H1 (cell line): Measurements from ENCODE around the gene ITGA5. TPM values are rescaled to one million over a fixed set of nuclear protein-coding genes. Genes with fewer than 3 reads are reported as not detected.

ENCODE experiments used
- CTCF ChIA-PET: fragments of 300-600 bp; sonication (Branson Sonifier 250); formaldehyde crosslinking; loops from one replicate; lab custom pipeline; 2021; ENCODE audit not compliant: partially characterized antibody; lab: Charles Lee
- POLR2A ChIA-PET: fragments of 300-600 bp; sonication (Branson Sonifier 250); formaldehyde crosslinking; loops from one replicate; lab custom pipeline; 2021; ENCODE audit warnings: inconsistent platforms; ENCODE audit not compliant: partially characterized antibody; lab: Charles Lee
- DNase-seq, 2 experiments: peaks; one replicate each; pipeline versions ENCODE4 v3.0.0 to v3.0.0-alpha.2; 2010 to 2022; ENCODE audit warnings: low spot score in 2 of 2, low read depth in 1 of 2, mixed read lengths in 1 of 2
- FAIRE-seq: peaks from 2 replicates; lab custom pipeline; 2011; peaks lifted over from hg19 to GRCh38; lab: Jason Lieb, UNC
- H2AFZ ChIP-seq: 2 replicates; pipeline ENCODE4 v1.8.1; 2012; ENCODE audit warnings: low read length, inconsistent platforms
- H2AK5ac ChIP-seq: 2 replicates; pipeline ENCODE4 v1.6.1; 2013; ENCODE audit warnings: low read depth, low read length
- H2BK120ac ChIP-seq: replicated peaks from 2 replicates; pipeline ENCODE3; 2013; ENCODE audit warnings: low read depth, low read length, inconsistent platforms
- H2BK12ac ChIP-seq: 2 replicates; pipeline ENCODE4 v1.6.1; 2013; ENCODE audit warnings: low read depth, low read length
- H2BK15ac ChIP-seq: 2 replicates; pipeline ENCODE4 v1.6.1; 2013; ENCODE audit warnings: low read length
- H2BK20ac ChIP-seq: 2 replicates; pipeline ENCODE4 v1.6.1; 2013; ENCODE audit warnings: low read length
- H2BK5ac ChIP-seq: 2 replicates; pipeline ENCODE4 v1.6.1; 2013; ENCODE audit warnings: low read depth, low read length
- H3K14ac ChIP-seq: 2 replicates; pipeline ENCODE4 v1.6.1; 2013; ENCODE audit warnings: inconsistent platforms; ENCODE audit not compliant: insufficient read length
- H3K18ac ChIP-seq: 2 replicates; pipeline ENCODE4 v1.6.1; 2013; ENCODE audit warnings: low read length; ENCODE audit errors: extremely low read depth
- H3K23ac ChIP-seq: 2 replicates; pipeline ENCODE4 v1.6.1; 2013; ENCODE audit warnings: inconsistent platforms; ENCODE audit not compliant: insufficient read length
- H3K23me2 ChIP-seq: 2 replicates; pipeline ENCODE4 v1.6.1; 2013; ENCODE audit warnings: low read depth, low read length
- H3K27ac ChIP-seq: 2 replicates; pipeline ENCODE4 v1.6.1; 2011; ENCODE audit warnings: low read depth, low read length, inconsistent platforms
- H3K27me3 ChIP-seq, 4 experiments: replicated peaks in 1 of 4; 1 replicate in 1 of 4; 2 replicates in 3 of 4; pipeline versions ENCODE4 v1.6.1 to v1.8.1; 2011 to 2013; ENCODE audit warnings: low read length in 3 of 4, mild to moderate bottlenecking in 3 of 4, inconsistent platforms in 2 of 4, mixed read lengths in 2 of 4, moderate library complexity in 1 of 4; ENCODE audit not compliant: control insufficient read depth in 3 of 4, insufficient read depth in 3 of 4; ENCODE audit errors: extremely low read depth in 1 of 4
- H3K36me3 ChIP-seq, 4 experiments: 2 replicates each; pipeline versions ENCODE4 v1.6.1 to v1.8.1; 2011 to 2013; ENCODE audit warnings: mild to moderate bottlenecking in 4 of 4, low read length in 3 of 4, moderate library complexity in 2 of 4, control low read depth in 1 of 4, inconsistent platforms in 1 of 4; ENCODE audit not compliant: insufficient read depth in 4 of 4, control insufficient read depth in 2 of 4
- H3K4ac ChIP-seq: replicated peaks from 2 replicates; pipeline ENCODE3; 2013; ENCODE audit warnings: low read length, low read depth, mixed read lengths, inconsistent platforms; ENCODE audit not compliant: insufficient read length
- H3K4me1 ChIP-seq, 4 experiments: replicated peaks in 1 of 4; 1 replicate in 1 of 4; 2 replicates in 3 of 4; pipeline versions ENCODE4 v1.6.1 to v1.8.1; 2011 to 2013; ENCODE audit warnings: low read length in 3 of 4, inconsistent platforms in 2 of 4, mixed read lengths in 1 of 4; ENCODE audit not compliant: insufficient read depth in 4 of 4, control insufficient read depth in 3 of 4
- H3K4me2 ChIP-seq, 2 experiments: 2 replicates each; pipeline versions ENCODE4 v1.6.1 to v1.8.1; 2011 to 2013; ENCODE audit warnings: low read depth in 2 of 2, low read length in 2 of 2, control low read depth in 1 of 2, inconsistent platforms in 1 of 2, mild to moderate bottlenecking in 1 of 2; ENCODE audit not compliant: insufficient read depth in 1 of 2
- H3K4me3 ChIP-seq, 4 experiments: fragments of 200-600, 300-600 bp in 1 of 4; sonication (generic), shearing (Covaris generic), sonication (Bioruptor Twin) in 1 of 4; 2 replicates each; pipeline versions ENCODE4 v1.5.1 to v1.8.1; 2011 to 2016; ENCODE audit warnings: low read length in 4 of 4, low read depth in 3 of 4, control low read depth in 2 of 4, inconsistent platforms in 2 of 4, mild to moderate bottlenecking in 2 of 4, mixed read lengths in 1 of 4, moderate library complexity in 1 of 4; ENCODE audit not compliant: insufficient read depth in 2 of 4; ENCODE audit errors: extremely low read depth in 1 of 4
- H3K56ac ChIP-seq: replicated peaks from 2 replicates; pipeline ENCODE3; 2013; ENCODE audit warnings: low read depth, mild to moderate bottlenecking, mixed read lengths, low read length, inconsistent platforms; ENCODE audit not compliant: insufficient read length
- H3K79me1 ChIP-seq: 2 replicates; pipeline ENCODE4 v1.6.1; 2013; ENCODE audit warnings: low read depth, low read length, control low read depth
- H3K79me2 ChIP-seq, 2 experiments: 2 replicates each; pipeline versions ENCODE4 v1.6.1 to v1.8.1; 2012 to 2013; ENCODE audit warnings: low read length in 2 of 2, mild to moderate bottlenecking in 2 of 2, inconsistent platforms in 1 of 2; ENCODE audit not compliant: insufficient read depth in 2 of 2, control insufficient read depth in 1 of 2
- H3K9ac ChIP-seq, 4 experiments: replicated peaks in 1 of 4; 1 replicate in 1 of 4; 2 replicates in 3 of 4; pipeline versions ENCODE4 v1.6.1 to v1.8.1; 2011 to 2013; ENCODE audit warnings: low read depth in 3 of 4, low read length in 3 of 4, control low read depth in 2 of 4, mild to moderate bottlenecking in 2 of 4, moderate library complexity in 2 of 4, inconsistent platforms in 1 of 4; ENCODE audit errors: extremely low read depth in 1 of 4
- H3K9me3 ChIP-seq, 2 experiments: 2 replicates each; pipeline versions ENCODE4 v1.6.1 to v1.8.1; 2012 to 2013; ENCODE audit warnings: mild to moderate bottlenecking in 2 of 2, moderate library complexity in 2 of 2, control low read depth in 1 of 2, inconsistent platforms in 1 of 2, low read depth in 1 of 2, low read length in 1 of 2, mixed read lengths in 1 of 2; ENCODE audit not compliant: insufficient read depth in 2 of 2
- H4K20me1 ChIP-seq, 2 experiments: replicated peaks in 1 of 2; 2 replicates each; pipeline versions ENCODE3 to v1.8.1; 2011 to 2013; ENCODE audit warnings: inconsistent platforms in 2 of 2, low read length in 2 of 2, mild to moderate bottlenecking in 1 of 2; ENCODE audit not compliant: insufficient read depth in 2 of 2, control insufficient read depth in 1 of 2
- H4K5ac ChIP-seq: 2 replicates; pipeline ENCODE4 v1.6.1; 2013; ENCODE audit warnings: low read length, low read depth, mixed read lengths, inconsistent platforms; ENCODE audit not compliant: insufficient read length
- H4K8ac ChIP-seq: 2 replicates; pipeline ENCODE4 v1.8.0; 2013; ENCODE audit warnings: mild to moderate bottlenecking, moderate library complexity, low read length, inconsistent platforms; ENCODE audit not compliant: insufficient read depth; ENCODE audit errors: extremely low read depth
- H4K91ac ChIP-seq: replicated peaks from 2 replicates; pipeline ENCODE3; 2013; ENCODE audit warnings: low read length, mixed read lengths, inconsistent platforms; ENCODE audit not compliant: insufficient read length
- BRCA1 ChIP-seq: IDR thresholded peaks from 2 replicates; pipeline ENCODE4 v1.6.1; 2012; ENCODE audit warnings: low read depth, low read length, improper control_type of control experiment
- EP300 ChIP-seq, 2 experiments: IDR thresholded peaks; 1 replicate in 1 of 2; 2 replicates in 1 of 2; pipeline ENCODE4 v1.6.1; 2011 to 2012; ENCODE audit warnings: low read depth in 2 of 2, low read length in 2 of 2, mild to moderate bottlenecking in 2 of 2, borderline replicate concordance in 1 of 2, inconsistent platforms in 1 of 2, moderate library complexity in 1 of 2
- MAX ChIP-seq: IDR thresholded peaks from 2 replicates; pipeline ENCODE4 v1.6.1; 2012; ENCODE audit warnings: inconsistent platforms
- RXRA ChIP-seq: IDR thresholded peaks from 2 replicates; pipeline ENCODE4 v1.6.1; 2011; ENCODE audit warnings: low read depth, mild to moderate bottlenecking, low read length, moderate library complexity; ENCODE audit not compliant: insufficient read depth
- TBP ChIP-seq: IDR thresholded peaks from 2 replicates; pipeline ENCODE4 v1.6.1; 2011; ENCODE audit warnings: low read depth, low read length, improper control_type of control experiment
- WGBS, 2 experiments: shearing (Covaris generic) in 1 of 2; methylation state at CpG; one replicate each; pipeline versions ENCODE4 v1.1.6 to v1.1.7; 2013 to 2015; ENCODE audit warnings: low lambda C conversion rate in 2 of 2, mixed read lengths in 2 of 2, inconsistent platforms in 1 of 2, low coverage in 1 of 2, missing lambda C conversion rate in 1 of 2; ENCODE audit not compliant: insufficient replicate concordance in 2 of 2, insufficient coverage in 1 of 2, insufficient read length in 1 of 2; ENCODE audit errors: extremely low coverage in 1 of 2, missing lambda C conversion rate in 1 of 2; 5-methylcytosine and 5-hydroxymethylcytosine counted together
- polyA plus RNA-seq, 7 experiments: library from polyadenylated mRNA; depleted of rRNA in 3 of 7; stranded (reverse) in 5 of 7; unstranded in 2 of 7; fragments of >200 nt in 5 of 7; fragments of 200-250 nt in 2 of 7; gene quantifications; 1 replicate in 5 of 7; 2 replicates in 1 of 7; 4 replicates in 1 of 7; pipeline versions ENCODE4 v1.2.1 to v1.2.3, GENCODE V29; 2011 to 2013; ENCODE audit warnings: missing spikeins in 2 of 7, mixed read lengths in 2 of 7
- total RNA-seq: library from RNA; stranded (reverse); fragmentation: NEBNext Ultra II Directional; extraction: Animal tissue kit (Norgen Biotek cat#: 25700); gene quantifications from 2 replicates; pipeline ENCODE4 v1.2.1, GENCODE V29; 2021

The ITGA5 gene
- total and polyA plus RNA-seq, 2 of the 8 experiments (the other 6 are each of a cell fraction or from before 2014, with no cell fraction given): 11.6 to 19.4 TPM

GRCh38 chr12:54383041-54383609 is 35.9 kb downstream of the ITGA5 start:
- Histone ChIP-seq H3K36me3 (peaks cover 0 to 7% (median 2%) of the 10 kb centered on the region in 4 experiments; a peak in 3 of 8 replicates), H4K20me1 (peaks cover 4 to 5% of the 10 kb centered on the region in 2 experiments), H2BK15ac (no peak overlapping the region; the same call in 1 of the 2 replicates), H2BK120ac (no peak overlapping the region), H3K56ac (no peak overlapping the region), H4K91ac (no peak overlapping the region), H3K14ac (no peak overlapping the region), H3K9me3 (no peaks in the 10 kb centered on the region), H2BK12ac (no peak overlapping the region), H3K79me1 (0 out of 2 replicates have a peak, but pooled peaks cover 2% of the 10 kb centered on the region), H2AK5ac (no peak overlapping the region), H3K27me3 (peaks cover 0 to 2% (median 0%) of the 10 kb centered on the region in 4 experiments; a peak in 1 of 7 replicates), H3K9ac (no peak overlapping the region), H2BK20ac (no peak overlapping the region), H3K27ac (no peak overlapping the region), H4K8ac (no peak overlapping the region), H3K4me3 (no peak overlapping the region), H3K23me2 (peaks cover 6% of the 10 kb centered on the region), H3K4ac (no peak overlapping the region), H3K4me1 (peaks cover 33 to 50% (median 40%) of the 10 kb centered on the region in 4 experiments), H3K18ac (no peak overlapping the region), H4K5ac (no peak overlapping the region), H3K79me2 (no peaks in the 10 kb centered on the region), H3K23ac (no peak overlapping the region), H2AFZ (no peak overlapping the region), H3K4me2 (no peak overlapping the region), H2BK5ac (no peak overlapping the region)
- POLR2A ChIA-PET: no interaction called here
- DNase-seq (no peak), FAIRE-seq (no peak)
- CTCF ChIA-PET: interaction anchor here (1.4 to 10.5 kb wide), 9 partner anchors 8 to 90 kb away, joined by 3 to 168 read pairs (median 51); no protein-coding TSS in a partner anchor
- 86% methylated on average over 3 of the region's 3 CpGs; no CpG with 5 or more reads in 1 of the 2 experiments for WGBS, 2 experiments
- TF ChIP-seq BRCA1 (no peak), TBP (no peak), RXRA (no peak), EP300 (IDR thresholded peaks at IDR 0.05; ENCODE audit: borderline replicate concordance in 1 of 2, low read depth in 2 of 2, low read length in 2 of 2) (no peak), MAX (no peak)
